ENCODE data around the gene YJEFN3. TPM values are rescaled to one million over a fixed set of nuclear protein-coding genes. Genes with fewer than 3 reads are reported as not detected.

The YJEFN3 gene
- total RNA-seq, 1 experiment from 2014 or later = 16.6 TPM

GRCh38 chr19:19530889-19531288 lies 2.2 kb downstream of the YJEFN3 start:
- no peak overlapping the region for H4K91ac ChIP-seq (ENCODE audit: insufficient read length, low read depth, low read length)
- no peak for TF ChIP-seq CTCF (conservative IDR thresholded peaks at IDR 0.05)
- no peak overlapping the region for H2AK5ac ChIP-seq (ENCODE audit: insufficient read length, low read length)
- H3K9ac ChIP-seq (ENCODE audit: extremely low read depth, insufficient read length, low read length) = no peak overlapping the region
- H3K27ac ChIP-seq (ENCODE audit: insufficient read length, low read depth, low read length) = no peak overlapping the region
- no peaks in the 10 kb centered on the region for H3K27me3 ChIP-seq (ENCODE audit: insufficient read depth, low read length)
- Mint-ChIP-seq H3K27me3 (ENCODE audit: low read depth) (peaks cover 11% of the 10 kb centered on the region), H3K36me3 (ENCODE audit: insufficient read depth in 1 of 3, low read depth in 3 of 3) (peaks cover 13 to 53% (median 40%) of the 10 kb centered on the region in 3 experiments; a peak in 6 of 7 replicates), H3K4me1 (peaks cover 10 to 23% of the 10 kb centered on the region in 2 experiments), H3K27ac (peak overlapping the region; percentile 45 to 81 (median 73); a peak in 4 of 7 replicates), H3K4me3 (no peak overlapping the region; a peak in 1 of 5 replicates), H3K9me3 (no peaks in the 10 kb centered on the region)
- no peaks in the 10 kb centered on the region for H3K4me1 ChIP-seq (ENCODE audit: insufficient read depth, low read length)
- no peak overlapping the region for H2BK120ac ChIP-seq (ENCODE audit: low read depth, low read length, poor library complexity, severe bottlenecking)
- no peaks in the 10 kb centered on the region for H3K79me2 ChIP-seq (ENCODE audit: insufficient read depth, low read length)
- no peak overlapping the region for H4K5ac ChIP-seq (ENCODE audit: insufficient read length, low read depth, low read length)
- H3K18ac ChIP-seq (ENCODE audit: insufficient read length, low read depth, low read length) = no peak overlapping the region
- no peak overlapping the region for H2BK20ac ChIP-seq (ENCODE audit: low read depth, low read length, poor library complexity, severe bottlenecking)
- H3K23me2 ChIP-seq (ENCODE audit: insufficient read length, low read depth, low read length, poor library complexity, severe bottlenecking) = no peaks in the 10 kb centered on the region
- no peak overlapping the region for H2BK15ac ChIP-seq (ENCODE audit: low read depth, low read length)
- no peak overlapping the region for H3K23ac ChIP-seq (ENCODE audit: insufficient read length, low read depth, low read length)
- H2BK5ac ChIP-seq (ENCODE audit: insufficient read length, low read length) = no peak overlapping the region
- DNase-seq = no peak
- no peak overlapping the region for H3T11ph ChIP-seq (ENCODE audit: low read length)
- no peak overlapping the region for H3K56ac ChIP-seq (ENCODE audit: insufficient read length, low read depth, low read length)
- H3K14ac ChIP-seq (ENCODE audit: insufficient read depth, low read length) = no peak overlapping the region
- no peaks in the 10 kb centered on the region for H3K9me3 ChIP-seq (ENCODE audit: control insufficient read depth, low read depth, low read length)
- peaks cover 3% of the 10 kb centered on the region for H4K20me1 ChIP-seq (ENCODE audit: control insufficient read depth, insufficient read depth, insufficient read length)
- WGBS (ENCODE audit: extremely low coverage, insufficient read length, low lambda C conversion rate) = no CpG with 5 or more reads among the region's 4 CpGs
- no peaks in the 10 kb centered on the region for H3K79me1 ChIP-seq (ENCODE audit: insufficient read depth, low read depth, low read length, poor library complexity, severe bottlenecking)
- H4K8ac ChIP-seq (replicated peaks; ENCODE audit: insufficient read length, low read depth, low read length) = no peak overlapping the region
- no peak overlapping the region for H2AFZ ChIP-seq (ENCODE audit: low read length)
- no peak overlapping the region for H3K4ac ChIP-seq (ENCODE audit: low read depth, low read length)
- no peak overlapping the region for H2BK12ac ChIP-seq (ENCODE audit: insufficient read length, low read depth, low read length)
- H3K4me2 ChIP-seq (ENCODE audit: insufficient read depth, insufficient read length, low read length) = no peak overlapping the region

All from H9 (cell line).